Fibroblast of upper back skin (primary cell): ENCODE data around the gene TMEM121B.

Experiments used
- DNase-seq: peaks from one replicate; pipeline ENCODE4 v3.0.0-alpha.2; 2013

TMEM121B gene

DNA sequence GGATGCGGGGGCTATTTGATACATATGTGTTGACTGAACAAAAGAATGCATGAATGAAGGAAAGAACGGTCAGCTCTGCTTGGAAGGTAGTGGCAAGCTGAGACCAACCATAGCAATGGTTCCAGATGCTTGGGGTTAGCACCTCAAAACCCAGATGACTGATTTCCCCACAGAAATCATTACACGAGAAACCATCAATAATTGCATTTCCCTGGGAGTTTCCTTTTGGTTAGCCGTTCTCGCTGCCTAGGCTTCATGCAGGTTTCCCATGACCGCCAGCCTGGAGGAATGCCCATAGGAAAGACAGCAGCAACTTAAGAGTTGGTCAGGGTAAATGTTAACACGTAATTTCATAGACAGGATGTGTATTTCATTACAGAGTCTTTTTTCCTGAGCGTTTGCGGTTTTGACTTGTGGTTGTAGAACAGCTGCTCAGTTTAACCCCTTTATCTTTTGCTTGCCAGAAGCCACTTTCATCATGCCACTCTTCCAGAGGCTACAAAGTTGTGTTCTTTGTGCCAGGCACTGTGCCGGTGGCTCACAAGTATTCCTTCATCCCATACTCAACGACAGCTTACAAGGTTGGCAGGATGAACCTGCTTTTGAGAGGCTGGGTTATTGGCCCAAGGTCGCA lies 33.5 kb downstream of the TMEM121B start:
- DNase-seq: peak; percentile 93

DNA sequence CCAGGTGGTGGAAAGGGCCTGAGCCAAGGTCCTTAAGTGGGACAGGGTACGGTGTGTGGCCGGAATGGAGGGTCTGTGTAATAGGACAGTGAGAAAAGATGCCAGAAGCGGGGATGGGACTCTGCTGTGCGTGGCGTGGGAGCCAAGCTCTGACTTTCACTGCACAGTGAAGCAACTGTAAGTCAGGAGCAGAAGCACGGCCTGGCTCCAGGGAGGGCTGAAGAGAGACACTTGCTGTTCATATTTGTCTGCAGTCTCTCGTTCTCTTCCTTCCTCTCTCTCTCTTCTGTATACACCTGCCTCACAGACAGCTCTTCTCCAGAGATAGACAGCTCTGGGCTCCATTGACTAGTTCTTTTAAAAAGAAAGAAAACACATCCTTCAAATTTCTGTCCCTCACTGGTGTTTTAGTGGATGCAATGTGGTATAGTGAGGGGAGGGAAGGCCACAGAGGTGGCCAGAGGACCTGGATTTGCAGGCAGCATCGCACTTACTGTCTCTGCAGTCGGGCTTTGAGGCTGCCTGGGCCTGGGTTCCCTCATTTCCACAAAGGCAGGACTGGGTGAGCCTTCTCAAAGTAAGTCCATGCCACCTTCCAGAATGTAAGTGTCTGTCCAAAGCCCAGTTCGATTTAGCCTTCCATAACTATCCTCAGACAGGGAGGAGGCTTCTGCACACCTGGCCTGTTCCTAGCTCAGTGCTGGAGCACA lies 34.2 kb downstream of the TMEM121B start:
- no peak for DNase-seq

DNA sequence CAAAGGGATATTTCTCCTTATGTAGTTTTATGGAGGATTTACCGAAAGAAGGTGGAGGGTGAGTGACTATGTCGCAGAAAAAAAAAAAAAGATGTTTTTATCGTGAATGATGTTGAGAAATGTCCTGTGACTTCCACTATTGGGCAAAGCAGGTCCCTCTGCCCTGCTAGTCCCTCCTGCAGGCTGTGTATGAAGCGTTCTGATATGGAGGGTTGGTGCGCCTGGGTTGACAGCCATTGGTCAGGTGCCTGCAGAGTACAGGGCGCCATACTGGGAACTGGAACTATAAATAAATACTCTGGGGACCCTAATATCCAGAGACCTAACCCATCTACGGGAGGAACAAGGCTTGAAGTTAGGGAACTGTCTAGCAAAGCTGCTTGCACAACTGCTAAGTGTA lies 34.9 kb downstream of the TMEM121B start:
- DNase-seq: no peak

DNA sequence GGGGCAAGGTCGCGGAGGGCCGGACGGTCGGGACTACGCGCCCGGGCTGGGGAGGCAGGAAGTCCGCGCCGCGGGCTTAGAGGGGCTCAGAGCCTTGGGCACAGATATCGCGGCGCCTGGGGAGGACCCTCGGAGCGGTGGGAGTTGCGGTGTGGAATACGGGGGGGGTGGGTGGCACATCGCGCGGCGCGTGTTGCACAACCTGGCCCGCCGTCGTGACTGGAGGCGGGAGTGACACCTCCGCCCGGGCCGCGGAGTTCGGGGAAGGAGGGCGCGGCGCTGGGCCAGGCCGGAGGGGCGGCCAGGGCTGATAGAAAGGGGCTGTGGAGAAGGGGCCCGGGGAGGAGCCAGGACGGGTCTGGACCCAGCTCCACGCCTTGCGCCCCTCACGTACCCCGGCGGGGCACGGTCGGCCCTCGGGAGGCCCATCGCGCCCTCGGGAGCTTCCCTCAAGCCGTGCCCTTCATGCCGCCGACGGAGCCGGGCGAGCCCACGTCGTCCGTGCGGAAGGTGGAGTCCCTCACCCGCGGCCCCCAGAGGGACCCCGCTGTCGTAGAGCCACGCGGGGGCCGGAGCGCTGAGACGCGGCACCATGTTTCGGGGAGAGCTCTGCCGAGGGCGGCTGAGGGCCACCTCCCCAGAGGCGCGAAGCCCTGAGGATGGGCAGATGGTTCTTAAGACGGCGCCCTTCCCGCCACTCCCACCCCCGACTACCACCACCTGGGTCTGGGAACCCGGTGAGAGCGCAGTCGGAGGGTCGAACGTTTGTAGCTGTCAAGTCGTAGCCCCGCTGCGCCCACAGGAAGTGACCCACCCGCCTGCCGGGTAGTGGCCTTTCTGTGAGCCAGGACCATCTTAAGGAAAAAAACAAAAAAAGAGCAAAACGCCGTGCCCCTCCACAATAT lies 35.6 kb downstream of the TMEM121B start:
- DNase-seq: no peak

DNA sequence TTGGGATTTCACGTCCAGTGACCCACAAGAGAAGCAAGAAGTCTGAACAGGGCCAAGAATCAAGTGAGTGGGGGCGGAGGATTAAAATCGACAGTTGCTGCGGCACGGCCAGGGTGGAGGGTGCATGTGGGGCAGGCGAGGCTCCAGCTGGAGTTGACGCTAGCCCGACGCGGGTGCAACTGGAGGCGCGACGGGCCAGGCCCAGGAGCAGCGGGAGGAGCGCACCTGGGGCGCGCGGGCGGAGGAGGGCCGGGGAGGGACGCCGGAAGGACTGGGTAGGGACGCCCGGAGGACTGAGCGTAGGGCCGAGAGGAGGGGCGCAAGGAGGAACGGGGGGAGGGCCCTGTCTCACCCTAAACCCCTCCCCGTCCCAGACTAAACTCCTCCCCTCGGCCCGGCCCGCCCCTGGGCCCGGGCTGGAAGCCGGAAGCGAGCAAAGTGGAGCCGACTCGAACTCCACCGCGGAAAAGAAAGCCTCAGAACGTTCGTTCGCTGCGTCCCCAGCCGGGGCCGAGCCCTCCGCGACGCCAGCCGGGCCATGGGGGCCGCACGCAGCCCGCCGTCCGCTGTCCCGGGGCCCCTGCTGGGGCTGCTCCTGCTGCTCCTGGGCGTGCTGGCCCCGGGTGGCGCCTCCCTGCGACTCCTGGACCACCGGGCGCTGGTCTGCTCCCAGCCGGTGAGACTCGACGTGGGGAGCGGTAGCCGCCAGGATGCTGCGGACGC lies 36.4 kb downstream of the TMEM121B start, which contains the start of gene IL17RA:
Gene IL17RA, plus strand, starts transcription at position 447 of the 723 bp plus-strand sequence. Its CDS starts 92 bp downstream, at position 539.
- peak; percentile 85 for DNase-seq

DNA sequence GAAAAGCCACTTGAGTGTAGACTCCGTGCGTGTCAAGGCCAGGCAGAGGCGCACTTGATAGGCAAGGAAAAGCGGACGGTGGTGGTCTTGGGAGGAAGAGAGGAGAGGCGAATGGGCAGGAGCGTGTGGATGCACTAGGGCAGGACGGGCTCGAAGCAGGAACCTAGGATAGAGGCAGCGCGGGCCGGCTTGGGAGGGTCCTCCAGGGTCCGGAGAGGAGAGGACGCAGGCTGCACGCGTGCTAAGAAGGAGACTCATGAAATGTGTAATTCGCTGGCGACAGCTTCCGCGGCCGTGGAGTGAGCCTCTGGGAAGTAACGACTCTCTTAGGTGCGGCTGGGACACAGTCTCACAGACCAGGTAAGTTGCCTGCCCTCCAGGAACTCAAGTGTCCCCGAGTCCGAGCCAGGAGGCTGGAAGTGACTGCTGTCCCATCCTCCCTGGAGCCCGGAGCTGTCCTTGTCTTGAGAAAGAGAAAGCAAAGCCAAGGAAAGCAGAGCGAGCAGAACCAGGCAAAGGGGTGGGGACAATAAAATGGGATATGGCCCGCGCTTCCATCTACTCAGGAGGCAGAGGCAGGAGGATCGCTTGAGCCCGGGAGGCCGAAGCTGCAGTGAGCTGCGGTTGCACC lies 37.2 kb downstream of the TMEM121B start:
- no peak for DNase-seq

DNA sequence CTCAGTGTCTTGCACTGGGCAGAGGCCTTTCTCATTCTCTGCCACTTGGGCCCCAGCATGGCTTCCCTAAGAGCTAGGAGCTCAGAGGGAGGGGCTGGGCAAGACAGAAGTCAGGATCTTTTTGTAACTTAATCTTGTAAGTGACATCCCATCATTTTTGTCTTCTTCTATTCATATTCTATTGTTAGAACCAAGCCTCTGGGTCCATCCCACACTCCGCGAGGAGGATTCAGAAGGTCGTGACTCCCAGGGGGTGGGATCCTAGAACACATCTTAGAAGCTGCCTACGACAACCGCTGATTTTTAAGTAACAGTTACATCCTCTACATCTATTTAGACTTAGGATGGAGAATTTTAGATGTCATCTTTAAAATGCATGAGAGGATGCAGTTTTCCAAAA lies 37.9 kb downstream of the TMEM121B start:
- DNase-seq: no peak

DNA sequence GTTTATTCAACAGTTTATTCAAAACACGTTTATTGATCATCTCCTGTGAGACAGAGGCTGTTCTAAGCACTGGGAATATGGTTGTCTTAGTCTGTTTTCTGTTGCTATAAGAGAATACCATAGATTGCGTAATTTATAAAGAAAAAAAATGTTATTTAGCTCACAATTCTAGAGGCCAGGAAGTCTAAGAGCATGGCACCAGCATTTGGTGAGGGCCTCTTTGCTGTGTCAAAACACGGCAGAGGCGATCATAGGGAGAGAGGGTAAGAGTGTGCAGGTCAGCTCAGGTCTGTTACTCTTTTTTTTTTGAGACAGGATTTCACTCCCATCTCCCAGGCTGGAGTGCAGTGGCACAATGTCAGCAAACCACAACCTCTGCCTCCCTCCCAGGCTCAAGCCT lies 41.6 kb downstream of the TMEM121B start:
- DNase-seq: peak; percentile 6

DNA sequence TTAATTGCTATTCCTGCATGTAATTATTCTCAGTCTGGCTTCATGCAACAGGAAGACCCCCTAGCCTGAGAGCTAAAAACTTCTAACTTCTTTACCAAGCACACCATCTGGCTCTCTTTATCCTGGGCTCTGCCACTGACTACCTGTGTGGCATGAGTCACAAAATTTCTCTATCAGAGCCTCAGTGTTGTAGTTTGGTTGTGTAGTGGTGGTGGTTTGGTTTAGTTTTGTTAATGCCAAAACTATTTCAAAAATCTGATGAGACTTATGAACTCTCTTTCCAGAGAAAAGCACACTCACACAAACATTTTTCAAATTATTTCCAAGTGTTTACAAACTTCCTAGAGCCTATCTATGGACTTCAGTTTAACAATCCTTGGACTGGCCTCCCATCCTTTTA lies 43.9 kb downstream of the TMEM121B start:
- DNase-seq: peak; percentile 92

DNA sequence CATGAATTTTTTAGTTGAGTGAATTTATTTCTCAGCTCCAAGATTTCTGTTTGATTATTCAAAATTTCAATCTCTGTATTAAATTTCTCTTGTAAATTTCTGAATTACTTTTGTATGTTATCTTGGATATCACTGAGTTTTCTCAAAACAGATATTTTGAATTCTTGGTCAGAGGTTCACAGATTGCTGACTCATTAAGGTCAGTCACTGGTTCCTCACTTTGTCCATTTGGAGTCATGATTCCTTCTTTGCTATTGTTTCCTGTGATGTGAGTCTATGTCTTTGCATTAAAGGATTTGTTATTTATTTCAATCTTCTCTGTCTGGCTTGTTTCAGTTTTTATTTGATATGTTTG lies 46.5 kb downstream of the TMEM121B start:
- DNase-seq: peak; percentile 18

DNA sequence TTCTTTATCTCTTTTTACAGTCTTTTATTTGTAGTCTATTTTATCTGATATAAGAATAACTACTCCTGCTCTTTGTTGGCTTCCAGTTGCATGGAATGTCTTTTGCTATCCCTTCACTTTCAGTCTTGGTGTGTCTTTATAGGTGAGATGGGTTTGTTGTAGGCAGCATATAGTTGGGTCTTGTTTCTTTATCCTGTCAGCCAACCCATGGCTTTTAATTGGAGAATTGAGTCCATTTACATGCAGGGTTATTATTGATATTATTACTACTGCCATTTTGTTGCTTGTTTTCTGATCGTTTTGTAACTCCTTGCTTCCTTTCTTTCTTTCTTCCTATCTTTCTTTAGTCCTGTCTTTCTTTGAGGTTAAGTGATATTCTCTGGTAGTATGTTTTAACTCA lies 48.3 kb downstream of the TMEM121B start:
- no peak for DNase-seq
